ENCODE results near the gene SLITRK2.

SLITRK2 gene

GRCh38 chrX:145856181-145856580, 38.6 kb downstream of the SLITRK2 start:
- no peak for DNase-seq

GRCh38 chrX:145861818-145862217, 44.2 kb downstream of the SLITRK2 start:
- DNase-seq, result no peak

GRCh38 chrX:145865082-145865481, 47.5 kb downstream of the SLITRK2 start:
- no peak for DNase-seq
